Suprapubic skin (tissue), 3 donors: Measurements from ENCODE around the gene SLC6A6.

ENCODE experiments used
- EP300 ChIP-seq: sonication (generic); formaldehyde crosslinking; IDR thresholded peaks from one replicate; pipeline ENCODE4 v1.6.1; 2017; ENCODE audit warnings: antibody characterized with exemption
- POLR2A ChIP-seq, 2 donors: fragments of 450-650 bp; IDR thresholded peaks; one replicate each; pipeline ENCODE4 v1.6.1; 2017; ENCODE audit warnings: antibody characterized with exemption in 2 of 2, mild to moderate bottlenecking in 2 of 2, moderate library complexity in 2 of 2
- TF ChIP-seq, protein P1 (sequence below), 2 donors: fragments of 200-600 bp in 1 of 2; fragments of 450-650 bp in 1 of 2; sonication (generic) in 1 of 2; IDR thresholded peaks; one replicate each; pipeline ENCODE4 v1.5.1; 2016 to 2019; ENCODE audit warnings: antibody characterized with exemption in 2 of 2, mild to moderate bottlenecking in 1 of 2, moderate library complexity in 1 of 2

DNA sequence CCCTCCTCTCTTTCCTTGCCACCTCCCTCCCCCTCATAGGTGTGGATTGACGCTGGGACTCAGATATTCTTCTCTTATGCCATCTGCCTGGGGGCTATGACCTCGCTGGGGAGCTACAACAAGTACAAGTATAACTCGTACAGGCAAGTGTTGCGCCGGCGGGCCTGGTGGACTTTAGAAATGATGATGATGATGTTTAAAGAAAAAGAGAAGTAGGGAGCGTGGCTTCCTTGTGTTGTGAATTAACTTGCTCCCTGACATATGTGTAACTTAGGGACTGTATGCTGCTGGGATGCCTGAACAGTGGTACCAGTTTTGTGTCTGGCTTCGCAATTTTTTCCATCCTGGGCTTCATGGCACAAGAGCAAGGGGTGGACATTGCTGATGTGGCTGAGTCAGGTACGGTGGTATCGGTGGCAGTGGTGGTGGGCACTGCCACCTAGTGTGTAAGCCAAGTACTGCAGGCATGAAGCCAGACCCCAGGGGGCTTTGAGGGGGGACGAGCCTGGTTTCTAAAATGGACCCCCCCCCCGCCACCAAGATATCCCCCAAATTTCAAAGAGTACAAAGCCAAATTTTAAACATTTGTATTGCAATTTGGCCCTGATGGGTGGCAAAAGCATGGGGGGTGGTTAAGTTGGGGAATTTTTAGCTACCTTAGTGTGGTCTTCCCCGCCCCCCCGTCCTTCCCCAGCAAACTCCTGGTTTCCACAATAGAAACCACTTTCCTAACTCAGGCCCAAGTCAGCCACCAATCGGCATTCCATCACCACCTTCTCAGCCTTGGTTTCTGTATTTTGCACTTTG is 65.6 kb downstream of the SLC6A6 start:
- TF ChIP-seq, protein P1, sequence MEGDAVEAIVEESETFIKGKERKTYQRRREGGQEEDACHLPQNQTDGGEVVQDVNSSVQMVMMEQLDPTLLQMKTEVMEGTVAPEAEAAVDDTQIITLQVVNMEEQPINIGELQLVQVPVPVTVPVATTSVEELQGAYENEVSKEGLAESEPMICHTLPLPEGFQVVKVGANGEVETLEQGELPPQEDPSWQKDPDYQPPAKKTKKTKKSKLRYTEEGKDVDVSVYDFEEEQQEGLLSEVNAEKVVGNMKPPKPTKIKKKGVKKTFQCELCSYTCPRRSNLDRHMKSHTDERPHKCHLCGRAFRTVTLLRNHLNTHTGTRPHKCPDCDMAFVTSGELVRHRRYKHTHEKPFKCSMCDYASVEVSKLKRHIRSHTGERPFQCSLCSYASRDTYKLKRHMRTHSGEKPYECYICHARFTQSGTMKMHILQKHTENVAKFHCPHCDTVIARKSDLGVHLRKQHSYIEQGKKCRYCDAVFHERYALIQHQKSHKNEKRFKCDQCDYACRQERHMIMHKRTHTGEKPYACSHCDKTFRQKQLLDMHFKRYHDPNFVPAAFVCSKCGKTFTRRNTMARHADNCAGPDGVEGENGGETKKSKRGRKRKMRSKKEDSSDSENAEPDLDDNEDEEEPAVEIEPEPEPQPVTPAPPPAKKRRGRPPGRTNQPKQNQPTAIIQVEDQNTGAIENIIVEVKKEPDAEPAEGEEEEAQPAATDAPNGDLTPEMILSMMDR (IDR thresholded peaks at IDR 0.05) = peak; percentile 82 to 91
- TF ChIP-seq POLR2A (IDR thresholded peaks at IDR 0.05) (no peak), EP300 (no peak)
